ENCODE measurements around the gene PDSS2.
"Not testable (repeated sequence)": the region's sequence is repeated elsewhere in the genome, so short reads cannot be mapped to it uniquely, and the experiment has no call there.

Gene PDSS2

GRCh38 chr6:107413966-107414645, 45.3 kb downstream of the PDSS2 start:
- no peak for DNase-seq (ENCODE audit: low spot score)

- DNase-seq (ENCODE audit: low spot score): no peak
Measured at GRCh38 chr6:107411161-107411560, 48.2 kb downstream of the PDSS2 start.

DNA sequence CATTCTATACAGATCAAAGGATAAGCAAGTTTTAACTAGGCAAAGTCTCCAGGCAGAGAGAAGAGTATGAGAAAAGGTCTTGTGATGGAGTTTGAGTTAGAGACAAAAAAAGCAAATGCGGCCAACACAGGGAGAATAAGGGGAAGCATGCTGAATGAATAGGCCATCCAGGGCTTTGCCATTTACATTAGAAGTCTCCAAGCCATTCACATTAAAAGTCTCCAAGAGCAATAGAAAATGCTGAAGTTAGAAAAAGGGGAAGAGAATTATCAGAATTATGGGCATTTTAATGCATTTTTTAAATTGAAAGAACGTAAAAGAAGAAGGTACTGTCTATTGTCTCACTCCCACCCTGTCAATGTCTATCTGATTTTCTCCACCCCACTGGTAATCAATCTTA, 49.4 kb downstream of the PDSS2 start:
- DNase-seq (ENCODE audit: low spot score): no peak

DNA sequence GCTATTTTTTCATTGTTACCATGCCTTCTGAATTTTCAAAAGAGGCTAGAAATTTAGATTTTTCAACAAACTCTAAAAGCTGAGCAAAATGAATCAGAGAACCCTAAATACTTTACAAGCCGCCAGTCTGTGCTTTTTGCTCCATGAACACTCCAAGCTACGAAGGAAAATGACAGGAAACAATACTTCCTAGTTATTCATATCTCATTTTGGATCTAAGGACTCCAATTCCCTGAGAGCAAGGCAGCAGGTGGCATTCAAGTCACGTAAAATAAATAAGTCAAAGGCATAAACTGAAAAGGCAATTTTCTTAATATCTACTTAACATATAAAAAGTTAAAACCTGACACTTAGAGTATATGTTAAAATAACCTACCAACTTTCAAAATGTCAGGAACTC, 50.6 kb downstream of the PDSS2 start:
- no peak for DNase-seq (ENCODE audit: low spot score)

GRCh38 chr6:107405002-107405401, 54.4 kb downstream of the PDSS2 start:
- DNase-seq (ENCODE audit: low spot score): no peak

DNA sequence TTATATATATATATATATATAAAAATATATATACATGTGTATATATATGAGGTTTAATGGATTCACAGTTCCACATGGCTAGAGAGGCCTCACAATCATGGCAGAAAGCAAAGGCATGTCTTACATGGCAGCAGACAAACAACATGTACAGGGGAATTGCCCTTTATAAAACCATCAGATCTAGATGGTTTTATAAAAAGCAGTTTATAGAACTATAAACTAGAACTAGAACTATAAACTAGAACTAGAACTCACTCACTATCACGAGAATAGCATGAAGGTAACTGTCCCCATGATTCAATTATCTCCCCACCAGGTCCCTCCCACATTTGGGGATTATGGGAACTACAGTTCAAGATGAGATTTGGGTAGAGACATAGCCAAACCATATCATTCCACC, 56.8 kb downstream of the PDSS2 start:
- DNase-seq (ENCODE audit: low spot score): no peak

- no peak for DNase-seq (ENCODE audit: low spot score)
Measured at GRCh38 chr6:107401573-107401972, 57.8 kb downstream of the PDSS2 start.

GRCh38 chr6:107400616-107401147, 58.7 kb downstream of the PDSS2 start:
- DNase-seq (ENCODE audit: low spot score): no peak

DNA sequence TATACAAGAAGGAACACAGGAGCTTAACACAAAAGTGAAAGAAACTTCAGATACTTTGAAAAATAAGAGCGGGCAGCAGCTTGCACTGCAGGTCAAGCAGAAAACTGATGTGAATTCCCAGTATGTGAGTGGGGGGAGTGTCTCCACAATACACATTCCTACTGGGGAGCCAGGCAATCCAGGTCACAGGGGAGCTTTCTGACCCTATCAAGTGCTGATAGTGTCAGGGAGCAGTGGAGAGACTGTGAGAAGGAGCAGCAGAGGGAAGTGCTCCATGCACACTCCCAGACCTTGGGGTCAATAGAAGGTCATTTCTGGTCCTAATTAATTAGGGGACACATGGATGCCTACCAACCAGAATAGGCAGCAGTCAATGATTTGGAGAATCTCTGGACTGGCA, 59.4 kb downstream of the PDSS2 start:
- DNase-seq (ENCODE audit: low spot score): no peak

DNA sequence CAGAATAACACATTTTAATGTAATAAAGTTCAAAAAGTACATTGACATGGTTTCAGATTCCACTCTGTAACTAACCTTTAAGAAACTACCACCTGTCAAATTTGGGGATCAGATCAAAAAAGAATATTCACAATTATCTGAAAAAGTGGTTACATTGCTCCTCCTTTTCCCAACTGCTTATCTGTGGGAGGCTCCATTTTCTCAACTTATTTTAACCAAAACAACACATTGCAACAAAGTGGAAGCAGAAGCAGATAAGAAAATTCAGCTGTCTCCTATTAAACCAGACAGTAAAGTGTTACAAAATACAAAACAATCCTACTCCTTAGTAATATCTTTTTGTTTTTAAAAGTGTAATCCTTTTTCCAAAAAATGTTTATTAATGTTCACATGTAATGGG, 61.4 kb downstream of the PDSS2 start:
- DNase-seq (ENCODE audit: low spot score): no peak

- no peak for DNase-seq (ENCODE audit: low spot score)
Measured at GRCh38 chr6:107396211-107396610, 63.2 kb downstream of the PDSS2 start.

DNA sequence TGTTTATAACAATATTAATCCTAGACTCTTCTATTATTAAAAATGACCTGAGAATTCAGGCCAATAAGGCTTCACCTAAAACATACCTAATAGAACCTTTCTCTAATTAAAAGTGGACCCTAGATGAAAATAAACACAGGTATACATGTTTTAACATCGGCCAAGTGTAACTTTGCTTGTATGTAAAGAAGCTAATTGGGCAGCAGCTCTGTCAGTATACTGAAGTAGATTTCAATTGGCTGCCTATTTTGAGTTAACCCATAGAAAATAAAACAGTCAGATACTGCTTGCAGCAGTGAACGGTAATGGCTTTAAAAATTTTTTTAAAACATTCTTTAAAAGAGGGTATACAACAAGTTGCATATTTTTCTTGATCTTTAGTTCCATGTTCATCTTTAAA, 67.3 kb downstream of the PDSS2 start:
- no peak for DNase-seq (ENCODE audit: low spot score)

- DNase-seq (ENCODE audit: low spot score): no peak
Measured at GRCh38 chr6:107390685-107391435, 68.5 kb downstream of the PDSS2 start.

DNA sequence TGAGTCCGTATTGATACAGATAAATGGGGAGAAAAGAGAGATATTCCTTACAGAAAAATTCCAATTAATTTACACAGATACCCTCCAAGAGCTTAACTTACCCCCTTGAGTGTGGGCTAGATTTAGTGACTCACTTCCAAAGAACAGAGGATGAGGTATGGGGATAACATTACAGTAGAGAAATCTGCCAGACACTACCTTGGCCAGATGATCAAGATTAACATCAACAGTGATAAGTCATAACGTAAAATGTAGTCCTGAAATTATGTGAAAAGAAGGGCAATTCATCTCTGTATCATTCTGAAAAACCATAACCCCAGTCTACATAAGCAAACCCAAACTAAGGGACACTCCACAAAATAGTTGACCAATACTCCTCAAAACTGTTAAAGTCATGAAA, 69.3 kb downstream of the PDSS2 start:
- no peak for DNase-seq (ENCODE audit: low spot score)

GRCh38 chr6:107386904-107387303, 72.5 kb downstream of the PDSS2 start:
- DNase-seq (ENCODE audit: low spot score): no peak

DNA sequence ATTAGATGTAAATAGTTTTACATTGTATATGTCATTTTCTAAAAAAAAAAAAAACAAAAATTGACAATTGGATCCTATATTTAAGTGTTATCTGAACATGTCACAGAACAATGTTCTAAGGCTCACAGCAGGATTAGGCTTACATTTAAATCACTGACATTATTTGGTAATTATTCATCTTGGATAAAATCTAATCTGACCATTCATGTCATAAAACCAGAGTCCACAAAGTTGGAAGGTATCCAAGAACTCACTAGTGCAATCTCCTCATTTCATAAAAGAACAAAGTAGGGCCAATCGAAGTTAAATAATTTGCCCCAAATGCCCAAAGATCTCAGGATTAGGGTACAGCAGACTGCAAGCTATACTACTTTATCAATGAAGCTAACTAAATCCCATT, 73.0 kb downstream of the PDSS2 start:
- DNase-seq (ENCODE audit: low spot score): no peak

GRCh38 chr6:107383705-107384104, 75.7 kb downstream of the PDSS2 start:
- no peak for DNase-seq (ENCODE audit: low spot score)

- no peak for DNase-seq (ENCODE audit: low spot score)
Measured at GRCh38 chr6:107374264-107374663, 85.1 kb downstream of the PDSS2 start.

GRCh38 chr6:107369493-107369892, 89.9 kb downstream of the PDSS2 start:
- DNase-seq (ENCODE audit: low spot score): no peak

GRCh38 chr6:107368471-107368870, 90.9 kb downstream of the PDSS2 start:
- DNase-seq (ENCODE audit: low spot score): no peak

DNA sequence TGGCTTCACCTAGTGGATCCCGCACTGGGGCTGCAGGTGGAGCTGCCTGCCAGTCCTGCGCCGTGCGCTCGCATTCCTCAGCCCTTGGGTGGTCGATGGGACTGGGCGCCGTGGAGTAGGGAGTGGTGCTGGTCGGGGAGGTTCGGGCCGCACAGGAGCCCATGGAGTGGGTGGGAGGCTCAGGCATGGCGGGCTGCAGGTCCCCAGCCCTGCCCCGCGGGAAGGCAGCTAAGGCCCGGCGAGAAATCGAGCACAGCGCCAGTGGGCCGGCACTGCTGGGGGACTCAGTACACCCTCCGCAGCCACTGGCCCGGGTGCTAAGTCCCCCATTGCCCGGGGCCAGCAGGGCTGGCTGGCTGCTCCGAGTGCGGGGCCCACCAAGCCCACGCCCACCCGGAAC, 95.2 kb downstream of the PDSS2 start:
- DNase-seq (ENCODE audit: low spot score): not testable (repeated sequence)

DNA sequence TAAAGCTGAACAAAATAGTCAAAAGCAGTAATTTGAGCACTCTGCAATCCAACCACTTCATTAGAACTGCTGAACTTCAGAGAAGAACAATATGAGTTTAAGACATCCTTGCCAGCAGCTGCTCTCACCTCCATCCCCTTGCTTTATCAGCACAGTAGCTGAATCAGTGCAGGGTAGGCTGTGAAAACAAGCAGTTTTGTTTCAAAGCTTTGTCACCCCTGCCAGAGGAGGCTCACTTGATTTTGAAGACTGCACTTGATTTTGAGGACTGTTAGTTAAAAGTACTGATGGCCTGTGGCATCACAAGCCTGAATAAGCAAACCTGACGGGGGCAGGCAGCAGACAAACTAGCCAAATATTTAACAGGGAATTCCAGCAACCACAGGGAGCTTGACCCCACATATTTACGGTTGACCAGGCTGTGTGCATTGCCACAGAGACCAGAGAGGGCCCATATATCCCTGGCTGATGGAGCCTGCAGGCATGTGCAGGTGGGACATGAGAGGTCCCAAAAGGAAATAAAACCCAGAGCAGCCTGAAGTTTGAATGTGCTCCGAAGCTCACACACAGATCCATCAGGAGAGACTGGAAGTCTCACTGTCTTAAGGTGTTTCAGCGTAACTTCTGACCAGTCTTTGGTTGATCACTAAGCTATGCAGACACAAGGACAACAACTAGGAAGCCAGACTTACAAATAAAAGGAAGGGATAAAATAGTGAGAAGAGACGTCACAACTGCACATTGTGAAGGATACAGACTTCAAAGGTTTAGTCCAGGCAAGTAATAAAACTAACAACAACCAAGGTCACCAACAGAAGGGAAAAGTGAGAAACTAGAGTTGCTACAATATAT, 97.4 kb downstream of the PDSS2 start:
- no peak for DNase-seq (ENCODE audit: low spot score)

DNA sequence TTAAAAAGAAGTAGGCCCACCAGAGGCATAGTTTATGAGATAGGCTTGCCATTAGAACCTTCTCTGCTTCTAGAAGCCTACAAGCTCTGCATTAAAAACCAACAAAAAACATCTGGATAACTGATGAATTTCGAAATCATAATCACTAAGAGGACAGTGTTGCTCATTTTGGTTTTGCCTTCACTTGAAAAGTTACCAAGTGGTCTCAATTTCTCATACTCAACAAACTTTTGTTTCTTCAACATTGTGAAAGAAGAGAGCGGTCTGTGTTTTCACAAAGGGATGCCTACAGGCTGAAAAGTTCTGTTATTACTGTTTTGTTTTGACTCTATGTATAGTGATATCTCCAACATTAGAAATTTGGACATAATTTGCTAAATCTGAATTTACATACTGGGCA, 98.9 kb downstream of the PDSS2 start:
- DNase-seq (ENCODE audit: low spot score): no peak
